IPS-15b (cell line): Measurements from ENCODE around the gene TH.

ENCODE experiments used
- H3K27me3 ChIP-seq: one replicate; pipeline ENCODE4 v1.6.1; 2013; ENCODE audit warnings: low read length; ENCODE audit not compliant: control insufficient read depth, insufficient read depth
- H3K36me3 ChIP-seq: one replicate; pipeline ENCODE4 v1.6.1; 2013; ENCODE audit warnings: low read length; ENCODE audit not compliant: control insufficient read depth, insufficient read depth
- H3K4me1 ChIP-seq: one replicate; pipeline ENCODE4 v1.6.1; 2013; ENCODE audit warnings: mild to moderate bottlenecking, low read length; ENCODE audit not compliant: control insufficient read depth, insufficient read depth
- H3K4me3 ChIP-seq: one replicate; pipeline ENCODE4 v1.5.1; 2013; ENCODE audit warnings: low read depth, low read length
- H3K9ac ChIP-seq: one replicate; pipeline ENCODE4 v1.6.1; 2013; ENCODE audit warnings: low read depth, mild to moderate bottlenecking, low read length
- H3K9me3 ChIP-seq: one replicate; pipeline ENCODE4 v1.6.1; 2013; ENCODE audit warnings: mild to moderate bottlenecking, low read length; ENCODE audit not compliant: control insufficient read depth, insufficient read depth

Gene TH

DNA sequence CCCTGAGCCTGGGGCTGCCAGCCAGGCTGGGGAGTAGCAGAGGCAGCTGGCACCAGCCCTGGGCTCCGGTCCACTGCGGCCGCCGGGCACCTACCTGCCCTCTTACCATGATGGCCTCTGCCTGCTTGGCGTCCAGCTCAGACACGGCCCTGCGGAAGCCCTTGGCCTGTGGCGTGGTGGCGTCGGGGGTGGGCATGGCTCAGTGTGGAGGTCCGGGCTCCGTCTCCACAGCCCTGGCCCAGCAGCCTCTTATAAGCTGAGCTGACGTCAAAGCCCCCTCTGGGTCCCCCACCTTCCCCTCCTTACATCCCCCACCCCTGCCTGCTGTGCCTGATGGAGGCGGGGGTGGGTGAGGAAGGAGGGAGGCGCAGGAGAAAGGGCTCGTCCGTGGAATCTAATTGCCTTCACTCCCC is at the start of gene TH:
TSS of gene TH (minus strand) at position 225 of the 413 bp plus-strand sequence. CDS start at position 196, 29 bp downstream.
- H3K36me3 ChIP-seq: no peaks in the 10 kb centered on the region
- no peak within 1 kb of the TSS for H3K9ac ChIP-seq
- H3K4me3 ChIP-seq: no peak within 1 kb of the TSS
- no peaks in the 10 kb centered on the region for H3K27me3 ChIP-seq
- no peaks in the 10 kb centered on the region for H3K9me3 ChIP-seq
- H3K4me1 ChIP-seq: no peaks in the 10 kb centered on the region

- no peaks in the 10 kb centered on the region for H3K27me3 ChIP-seq
- H3K9me3 ChIP-seq: no peaks in the 10 kb centered on the region
- H3K9ac ChIP-seq: no peak overlapping the region
- H3K36me3 ChIP-seq: no peaks in the 10 kb centered on the region
- peaks cover 12% of the 10 kb centered on the region for H3K4me1 ChIP-seq
- H3K4me3 ChIP-seq: no peak overlapping the region
Observed at GRCh38 chr11:2221024-2221423, 49.4 kb upstream of the TH start.

DNA sequence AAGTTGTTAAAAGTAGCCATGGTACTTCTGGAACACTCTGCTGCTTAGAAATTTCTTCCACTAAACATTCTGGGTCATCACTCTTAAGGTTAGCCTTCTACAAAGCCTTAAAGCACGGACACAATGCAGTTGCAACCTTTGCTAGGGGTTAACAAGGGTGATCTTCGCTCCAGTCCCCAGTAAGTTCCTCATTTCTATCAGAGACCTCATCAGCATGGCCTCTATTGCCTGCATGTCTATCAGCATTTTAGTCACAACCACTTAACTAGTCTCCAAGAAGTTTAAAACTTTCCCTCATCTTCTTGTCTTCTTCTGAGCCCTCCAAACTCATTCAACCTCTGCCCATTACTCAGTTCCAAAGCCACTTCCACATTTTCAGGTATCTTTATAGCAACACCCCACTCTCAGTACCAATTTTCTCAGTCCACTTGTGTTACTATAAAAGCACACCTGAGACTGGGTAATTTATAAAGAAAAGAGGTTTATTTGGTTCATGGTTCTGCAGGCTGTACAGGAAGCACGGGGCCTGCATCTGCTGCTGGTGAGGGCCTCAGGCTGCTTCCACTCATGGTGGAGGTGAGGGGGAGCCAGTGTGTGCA is 48.7 kb upstream of the TH start:
- Histone ChIP-seq H3K9ac (no peak overlapping the region), H3K4me3 (no peak overlapping the region), H3K36me3 (no peaks in the 10 kb centered on the region), H3K27me3 (no peaks in the 10 kb centered on the region), H3K4me1 (peaks cover 12% of the 10 kb centered on the region), H3K9me3 (no peaks in the 10 kb centered on the region)

DNA sequence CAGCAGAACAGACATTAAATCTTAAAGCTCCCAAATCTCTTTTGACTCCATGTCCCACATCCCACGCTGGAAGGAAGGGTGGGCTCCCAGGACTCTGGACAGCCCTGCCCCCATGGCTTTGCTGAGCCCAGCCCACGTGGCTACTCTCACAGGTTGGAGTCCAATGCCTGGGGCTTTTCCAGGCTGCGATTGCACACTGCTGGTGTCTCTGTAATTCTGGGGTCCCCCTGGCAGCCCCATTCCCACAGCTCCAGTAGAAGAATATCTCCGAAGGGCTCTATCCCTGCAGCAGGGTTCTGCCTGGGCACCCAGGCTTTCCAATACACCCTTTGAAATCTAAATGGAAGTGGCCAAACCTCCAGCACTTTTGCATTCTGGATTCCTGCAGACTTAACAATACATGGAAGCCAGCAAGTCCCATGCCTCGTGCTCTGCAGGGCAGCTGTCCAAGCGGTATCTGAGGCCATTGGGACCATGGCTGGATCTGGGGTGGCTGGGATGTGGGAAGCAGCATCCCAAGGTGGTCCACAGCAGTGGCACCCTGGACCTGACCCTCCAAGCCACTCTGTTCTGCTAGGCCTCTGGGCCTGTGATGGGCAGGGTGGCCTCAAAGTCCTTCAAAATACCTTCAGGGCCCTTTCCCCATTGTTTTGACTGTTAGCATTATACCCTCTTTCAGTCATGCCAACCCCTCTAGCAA is 47.9 kb upstream of the TH start:
- no peaks in the 10 kb centered on the region for H3K36me3 ChIP-seq
- H3K9me3 ChIP-seq: no peaks in the 10 kb centered on the region
- peaks cover 12% of the 10 kb centered on the region for H3K4me1 ChIP-seq
- H3K27me3 ChIP-seq: no peaks in the 10 kb centered on the region
- H3K4me3 ChIP-seq: no peak overlapping the region
- no peak overlapping the region for H3K9ac ChIP-seq

GRCh38 chr11:2218031-2218633 is 46.5 kb upstream of the TH start:
- Histone ChIP-seq H3K27me3 (no peaks in the 10 kb centered on the region), H3K9me3 (no peaks in the 10 kb centered on the region), H3K4me3 (no peak overlapping the region), H3K9ac (no peak overlapping the region), H3K36me3 (no peaks in the 10 kb centered on the region), H3K4me1 (peaks cover 3% of the 10 kb centered on the region)

DNA sequence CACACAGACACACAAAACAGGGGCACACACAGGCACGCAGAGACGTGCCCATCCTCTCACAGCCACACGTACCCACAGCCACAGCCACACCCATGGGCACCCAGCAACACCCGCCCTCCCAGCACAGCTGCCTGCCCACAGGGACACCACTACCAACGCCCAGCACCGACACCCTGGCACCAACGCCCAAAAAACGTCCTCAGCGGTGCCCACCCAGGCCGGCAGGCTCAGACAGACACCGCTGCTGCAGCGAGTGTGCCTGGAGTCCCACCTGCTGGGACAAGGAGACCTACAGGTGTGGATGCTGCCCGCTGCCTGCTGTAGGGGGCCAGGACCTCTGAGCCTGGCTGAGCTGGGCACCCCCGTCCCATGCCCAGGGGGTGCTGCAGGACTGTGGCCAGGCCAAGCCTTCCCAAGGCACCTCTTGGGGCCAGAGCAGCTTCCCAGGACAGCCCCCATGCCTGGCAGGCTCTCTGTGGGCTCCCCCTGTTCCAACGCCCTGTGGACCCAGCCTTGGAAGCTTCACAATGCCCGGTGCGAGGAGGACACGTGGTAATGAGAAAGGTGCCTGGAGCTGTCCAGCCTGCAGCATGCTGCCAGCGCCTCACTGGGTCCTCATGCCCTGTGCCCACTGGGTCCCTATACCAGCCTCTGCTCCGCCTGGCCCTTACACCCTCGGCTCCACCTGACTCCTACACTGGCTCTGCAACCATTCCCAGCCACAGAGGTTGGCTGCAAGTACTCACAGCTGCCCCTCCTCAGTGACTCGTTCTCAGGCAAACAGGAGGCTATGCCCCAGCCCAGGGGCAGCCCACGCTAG is 45.8 kb upstream of the TH start:
- peaks cover 2% of the 10 kb centered on the region for H3K4me1 ChIP-seq
- no peaks in the 10 kb centered on the region for H3K27me3 ChIP-seq
- H3K9me3 ChIP-seq: no peaks in the 10 kb centered on the region
- H3K9ac ChIP-seq: no peak overlapping the region
- no peak overlapping the region for H3K4me3 ChIP-seq
- no peaks in the 10 kb centered on the region for H3K36me3 ChIP-seq

DNA sequence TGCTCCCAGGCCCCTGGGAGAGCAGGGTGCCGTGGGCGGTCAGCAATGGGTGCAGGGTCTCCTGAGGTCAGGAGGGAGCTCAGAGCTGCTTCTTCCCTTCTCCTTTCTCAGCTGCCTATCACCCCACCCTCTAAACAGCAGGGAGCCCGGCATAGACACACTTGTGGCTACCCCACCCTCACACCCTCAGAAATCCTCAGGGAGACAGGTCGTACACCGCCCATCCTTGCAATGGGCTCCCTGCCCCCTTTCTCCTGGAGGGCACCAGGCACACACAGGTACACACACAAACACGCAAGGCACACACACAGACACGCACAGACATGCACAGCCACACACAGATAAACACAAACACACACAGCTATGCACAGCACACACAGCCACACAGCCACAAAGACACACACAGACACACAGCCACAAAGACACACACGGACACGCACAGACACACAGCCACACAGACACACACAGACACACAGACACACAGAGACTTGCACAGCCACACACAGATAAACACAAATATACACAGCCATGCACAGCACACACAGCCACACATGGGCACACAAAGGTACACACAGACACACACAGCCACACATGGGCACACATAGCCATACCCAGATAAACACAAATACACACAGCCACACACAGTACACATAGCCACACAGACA is 44.9 kb upstream of the TH start:
- H3K4me1 ChIP-seq: peaks cover 2% of the 10 kb centered on the region

GRCh38 chr11:2215561-2216399 is 44.2 kb upstream of the TH start:
- H3K4me3 ChIP-seq: no peak overlapping the region
- H3K27me3 ChIP-seq: no peaks in the 10 kb centered on the region
- no peaks in the 10 kb centered on the region for H3K9me3 ChIP-seq
- H3K9ac ChIP-seq: no peak overlapping the region
- peaks cover 2% of the 10 kb centered on the region for H3K4me1 ChIP-seq
- no peaks in the 10 kb centered on the region for H3K36me3 ChIP-seq

More for the DNA sequence above, 44.9 kb upstream of the TH start:
- Histone ChIP-seq H3K36me3 (no peaks in the 10 kb centered on the region), H3K9ac (no peak overlapping the region), H3K4me3 (no peak overlapping the region), H3K9me3 (no peaks in the 10 kb centered on the region), H3K27me3 (no peaks in the 10 kb centered on the region)

DNA sequence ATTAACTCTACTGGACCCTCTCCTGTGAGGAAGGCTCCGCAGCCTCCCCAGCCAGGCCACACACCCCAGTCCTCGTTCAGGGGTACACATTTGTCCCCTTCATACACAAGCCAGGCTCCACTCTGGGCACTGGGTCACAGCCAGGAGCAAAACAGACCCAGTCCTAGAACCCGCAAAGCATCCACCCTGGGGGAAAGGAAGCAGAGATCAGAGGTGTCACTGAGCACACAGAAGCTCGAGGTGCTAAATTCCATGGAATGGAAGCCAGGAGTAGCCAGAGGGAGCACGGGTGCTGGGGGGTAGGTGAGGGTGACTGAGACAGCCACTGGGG is 43.6 kb upstream of the TH start:
- Histone ChIP-seq H3K9me3 (no peaks in the 10 kb centered on the region), H3K27me3 (no peaks in the 10 kb centered on the region), H3K9ac (no peak overlapping the region), H3K4me3 (no peak overlapping the region), H3K36me3 (no peaks in the 10 kb centered on the region), H3K4me1 (peaks cover 2% of the 10 kb centered on the region)

GRCh38 chr11:2214527-2215229 is 43.1 kb upstream of the TH start:
- H3K4me3 ChIP-seq: no peak overlapping the region
- H3K27me3 ChIP-seq: no peaks in the 10 kb centered on the region
- no peak overlapping the region for H3K9ac ChIP-seq
- H3K9me3 ChIP-seq: no peaks in the 10 kb centered on the region
- peaks cover 2% of the 10 kb centered on the region for H3K4me1 ChIP-seq
- no peaks in the 10 kb centered on the region for H3K36me3 ChIP-seq
